Measurements from ENCODE around the gene ADAMTS17.

The ADAMTS17 gene

DNA sequence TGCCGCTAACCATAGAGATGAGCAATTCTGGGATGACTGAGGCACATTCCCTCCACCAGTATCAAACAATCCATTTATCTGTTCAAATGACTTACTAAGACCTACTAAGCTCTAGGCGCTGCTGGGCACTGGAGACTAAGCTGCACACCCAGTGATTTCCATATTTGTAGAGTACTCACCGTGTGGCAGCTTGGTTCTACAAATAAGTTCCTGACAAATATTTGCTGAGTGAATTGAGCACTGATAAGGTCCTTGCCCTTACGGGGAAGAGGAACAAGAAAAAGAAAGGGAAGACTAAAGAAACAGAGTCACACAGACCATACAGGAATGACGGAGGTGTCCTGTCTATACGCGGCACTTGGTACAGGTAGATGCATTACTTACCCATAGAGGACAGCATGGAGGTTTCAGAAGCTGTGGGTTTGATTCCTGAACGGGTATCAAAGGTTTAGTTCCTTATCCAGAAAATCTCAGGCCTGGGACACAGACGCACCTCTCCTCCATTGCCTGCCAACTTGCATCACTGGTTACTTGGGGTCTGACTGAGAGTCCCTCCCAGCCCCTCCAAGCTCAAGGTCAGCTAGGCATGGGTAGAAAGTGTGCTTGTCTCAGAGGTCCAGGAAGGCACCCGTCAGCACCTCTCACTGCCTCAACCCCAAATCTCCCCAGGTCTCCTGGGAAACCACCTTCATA, 310.0 kb downstream of the ADAMTS17 start:
- no peak for DNase-seq (ENCODE audit: low read depth in 1 of 2, low spot score in 1 of 2)

DNA sequence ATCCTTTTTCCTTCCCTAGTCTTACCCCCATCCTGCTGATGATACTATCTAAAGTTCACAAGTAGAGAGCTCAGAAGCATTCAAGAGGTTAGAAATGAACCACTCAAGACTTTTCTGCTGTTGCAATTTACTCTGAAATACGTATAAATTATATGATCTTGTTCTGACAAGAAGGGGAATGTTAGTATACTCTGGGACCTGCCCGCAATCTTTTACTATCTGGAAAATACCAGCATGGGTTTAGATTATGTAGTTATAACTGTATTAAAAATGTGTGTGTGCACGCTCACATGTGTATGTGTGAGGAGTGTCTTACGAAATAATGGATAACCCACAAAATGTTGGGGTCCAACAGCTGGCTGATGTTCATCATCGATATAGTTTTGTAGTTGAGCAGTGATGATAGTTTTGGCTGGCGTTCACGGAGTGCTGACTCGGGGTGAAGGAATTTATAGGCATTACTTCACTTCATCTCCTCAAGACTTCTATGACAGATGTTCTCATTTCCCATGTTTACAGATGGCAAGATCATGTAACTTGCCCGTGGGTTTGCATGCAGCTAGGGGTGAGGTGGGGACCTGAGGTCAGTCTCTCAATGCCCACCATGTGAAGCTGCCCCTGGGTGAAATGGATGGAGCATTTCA, 311.1 kb downstream of the ADAMTS17 start:
- no peak for DNase-seq (ENCODE audit: low read depth in 1 of 2, low spot score in 1 of 2)

DNA sequence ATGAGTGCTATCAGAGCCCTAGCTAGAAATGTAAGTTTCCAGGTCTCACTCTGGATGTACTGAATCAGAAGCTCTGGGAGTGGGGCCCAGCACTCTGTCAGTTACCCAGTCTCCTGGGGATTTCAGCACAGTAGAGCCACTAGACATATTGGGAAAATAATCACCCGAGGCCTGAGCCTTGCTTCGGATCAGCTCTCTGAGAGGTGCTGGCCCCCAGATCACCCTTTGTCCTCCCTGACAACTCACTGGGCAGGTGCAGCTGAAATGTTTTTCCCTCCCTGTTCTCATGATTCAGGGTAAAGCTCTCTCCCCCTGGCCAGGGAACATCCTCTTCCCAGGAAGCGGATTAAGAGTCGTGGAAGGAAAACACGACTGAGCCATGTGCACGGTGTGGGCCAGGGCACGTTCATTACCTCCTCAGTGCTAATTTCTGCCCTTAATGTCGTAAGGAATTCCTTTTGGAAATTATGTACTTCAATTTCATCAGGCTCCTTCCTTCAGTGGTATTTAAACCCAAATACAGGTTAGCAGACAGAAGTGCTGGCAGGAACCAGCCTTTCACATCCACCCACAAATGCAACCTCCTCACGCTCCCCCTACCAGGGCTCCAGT, 311.8 kb downstream of the ADAMTS17 start:
- no peak for DNase-seq (ENCODE audit: low read depth in 1 of 2, low spot score in 1 of 2)

DNA sequence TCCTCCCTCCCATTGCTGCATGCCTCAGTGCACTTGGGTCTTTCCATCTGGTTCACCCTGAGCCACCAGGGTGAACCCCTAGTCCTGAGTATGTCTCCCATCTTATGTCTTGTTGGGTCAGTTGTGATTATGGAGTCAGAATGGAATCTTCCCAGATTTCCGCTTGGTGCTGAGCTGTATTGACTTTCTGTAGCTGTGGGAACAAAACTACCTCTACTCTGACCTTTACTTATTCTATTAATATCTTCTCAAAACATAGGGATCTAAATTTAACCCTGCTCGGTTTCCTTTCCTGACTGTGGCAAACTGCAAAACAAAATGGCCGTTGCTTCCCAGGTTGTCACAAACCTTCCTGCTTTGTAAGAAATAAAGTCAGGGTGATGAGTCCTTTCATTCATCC, 312.7 kb downstream of the ADAMTS17 start:
- DNase-seq (ENCODE audit: low read depth in 1 of 2, low spot score in 1 of 2): no peak

DNA sequence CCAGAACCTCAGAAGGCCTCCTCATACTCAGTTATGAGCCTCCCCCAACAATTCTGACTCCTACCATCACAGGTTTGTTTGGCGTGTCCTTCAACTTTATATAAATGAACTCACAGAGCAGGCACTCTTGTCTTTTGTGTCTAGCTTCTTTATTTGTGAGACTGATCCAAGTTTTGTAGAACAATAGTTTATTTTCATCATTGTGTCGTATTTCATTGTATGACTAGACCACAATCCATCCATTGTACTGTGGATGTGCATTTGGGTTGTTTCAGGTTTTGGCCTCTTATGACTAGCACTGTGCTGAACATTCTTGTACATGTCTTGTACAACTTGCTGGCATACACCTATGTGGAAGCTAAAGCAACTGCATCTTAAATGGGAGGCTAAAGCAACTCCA, 315.7 kb downstream of the ADAMTS17 start:
- no peak for DNase-seq (ENCODE audit: low read depth in 1 of 2, low spot score in 1 of 2)

DNA sequence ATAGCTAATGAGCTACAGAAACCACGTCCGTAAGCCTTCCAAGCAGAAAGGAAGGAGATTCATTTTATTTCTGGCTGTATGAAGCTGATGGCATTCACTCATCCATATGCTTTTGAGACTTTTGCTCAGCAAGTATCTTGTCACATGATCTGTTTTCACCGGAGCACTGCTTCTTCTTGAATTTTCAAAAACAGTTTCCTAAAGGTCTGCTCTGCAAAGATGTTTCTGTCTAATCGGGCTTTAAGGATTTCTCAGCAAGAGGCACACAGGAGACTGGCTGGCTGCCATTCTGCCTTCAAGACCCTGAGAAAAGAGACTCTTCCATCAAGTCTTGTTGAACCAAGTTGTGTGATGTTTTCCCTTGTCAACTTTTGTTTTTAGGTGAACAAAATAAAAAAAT, 319.0 kb downstream of the ADAMTS17 start:
- DNase-seq (ENCODE audit: low read depth in 1 of 2, low spot score in 1 of 2): no peak

DNA sequence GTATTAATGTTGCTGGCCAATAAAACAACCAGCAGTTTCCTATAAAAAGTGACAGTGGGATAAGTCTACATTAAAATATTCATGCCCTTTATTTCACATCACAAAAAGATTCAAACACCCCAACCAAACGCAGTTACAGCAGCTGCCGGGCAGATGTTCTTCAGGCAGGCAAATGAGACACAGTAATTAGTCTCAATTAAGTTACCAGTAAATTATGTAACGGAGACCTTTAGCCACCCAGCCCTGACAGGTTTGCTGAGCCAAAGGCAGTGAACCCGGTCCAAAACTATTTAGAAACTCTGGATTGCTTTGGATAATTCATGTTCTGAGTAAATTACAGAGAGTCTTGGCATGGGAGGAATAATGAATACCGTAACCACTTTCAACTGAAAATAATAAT, 319.4 kb downstream of the ADAMTS17 start:
- no peak for DNase-seq (ENCODE audit: low read depth in 1 of 2, low spot score in 1 of 2)

DNA sequence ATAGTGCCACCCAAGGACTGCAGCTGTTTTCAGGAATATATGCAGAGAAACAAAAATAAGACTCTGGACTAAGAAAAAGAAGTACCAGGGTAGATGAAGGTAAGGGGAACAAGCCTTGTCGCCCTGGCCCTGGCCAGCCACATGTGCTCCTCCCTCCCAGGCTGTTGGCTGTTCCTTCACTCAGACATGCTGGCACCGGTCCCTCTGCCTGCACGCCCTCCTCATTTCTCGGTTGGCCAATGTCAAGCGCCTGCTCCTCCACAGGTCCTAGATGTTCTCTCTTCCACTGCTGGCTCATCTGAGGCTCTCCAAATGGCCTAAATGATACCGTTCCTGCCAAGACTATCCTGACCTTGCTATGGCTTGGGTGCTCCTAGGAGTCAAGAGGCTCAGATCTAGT, 320.1 kb downstream of the ADAMTS17 start:
- no peak for DNase-seq (ENCODE audit: low read depth in 1 of 2, low spot score in 1 of 2)

DNA sequence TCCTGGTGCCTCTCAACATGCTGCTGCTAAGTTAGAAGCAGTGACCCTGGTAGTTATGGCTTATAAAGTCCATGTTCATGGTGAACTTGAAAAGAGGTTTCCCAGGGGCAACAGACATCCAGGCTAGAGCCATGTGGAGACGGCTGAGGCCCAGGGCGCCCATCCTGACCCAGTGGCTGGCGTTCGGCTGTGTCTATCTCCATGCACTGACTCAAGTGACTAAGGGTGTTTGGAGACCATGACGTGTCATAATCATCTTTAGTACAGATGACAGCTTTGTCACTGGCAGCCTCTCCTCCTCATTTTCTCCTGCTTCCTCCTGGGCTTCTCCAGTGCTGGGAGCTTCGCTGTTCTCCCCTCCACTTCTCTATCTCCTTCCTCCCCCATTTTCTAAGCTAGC, 321.2 kb downstream of the ADAMTS17 start:
- no peak for DNase-seq (ENCODE audit: low read depth in 1 of 2, low spot score in 1 of 2)

DNA sequence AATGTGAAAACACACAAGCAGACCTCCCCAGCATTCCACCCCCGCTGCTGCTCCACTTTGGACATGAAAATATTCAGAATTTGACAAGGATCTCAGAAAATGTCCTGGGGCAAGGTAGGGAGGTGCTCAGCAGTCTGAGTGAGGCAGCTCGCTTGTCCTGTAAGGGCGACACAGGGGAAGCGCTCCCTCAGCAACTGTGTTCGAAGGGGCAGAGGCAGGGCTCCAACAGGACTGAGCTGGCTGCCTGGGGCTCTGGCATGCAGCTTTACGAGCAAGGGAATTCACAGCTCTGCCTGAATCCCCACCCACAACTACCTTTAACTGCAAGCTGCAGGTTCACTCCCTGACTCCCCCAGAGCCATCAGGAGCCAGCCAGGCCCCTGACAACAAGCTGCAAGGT, 321.6 kb downstream of the ADAMTS17 start:
- DNase-seq (ENCODE audit: low read depth in 1 of 2, low spot score in 1 of 2): no peak

DNA sequence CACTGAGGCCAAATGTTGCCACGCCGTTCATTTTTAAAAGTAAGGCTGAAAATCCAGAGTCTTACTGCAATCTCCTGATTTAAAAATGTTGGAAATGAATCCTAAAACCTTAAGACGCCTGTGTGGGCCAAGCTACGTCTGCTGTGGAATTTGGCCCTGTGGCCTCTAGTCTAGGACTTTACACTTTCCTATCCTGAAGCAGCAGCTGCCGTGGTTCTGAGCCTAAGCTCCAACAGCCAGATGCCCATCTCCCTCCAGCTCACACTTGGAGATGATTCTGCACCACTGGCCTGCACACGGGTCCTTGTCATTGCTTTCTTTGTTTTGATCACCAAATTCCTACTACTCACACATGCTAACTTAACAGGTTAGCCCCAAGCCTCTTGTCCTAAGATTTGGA, 322.2 kb downstream of the ADAMTS17 start:
- no peak for DNase-seq (ENCODE audit: low read depth in 1 of 2, low spot score in 1 of 2)

DNA sequence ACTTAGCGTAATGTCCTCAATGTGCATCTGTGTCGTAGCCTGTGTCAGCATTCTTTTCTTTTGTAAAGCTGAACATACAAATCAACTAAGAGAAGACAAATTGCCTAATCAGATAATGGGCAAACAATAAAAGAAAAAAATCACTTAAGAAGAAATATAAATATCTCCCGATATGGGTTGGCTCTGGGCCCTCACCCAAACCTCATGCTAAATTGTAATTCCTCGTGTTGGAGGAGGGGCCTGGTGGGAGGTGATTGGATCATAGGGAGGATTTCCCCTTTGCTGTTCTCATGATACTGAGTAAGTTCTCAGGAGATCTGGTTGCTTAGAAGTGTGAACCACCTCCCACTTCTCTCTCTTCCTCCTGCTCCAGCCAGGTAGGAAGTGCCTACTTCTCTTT, 323.6 kb downstream of the ADAMTS17 start:
- DNase-seq (ENCODE audit: low read depth in 1 of 2, low spot score in 1 of 2): no peak

DNA sequence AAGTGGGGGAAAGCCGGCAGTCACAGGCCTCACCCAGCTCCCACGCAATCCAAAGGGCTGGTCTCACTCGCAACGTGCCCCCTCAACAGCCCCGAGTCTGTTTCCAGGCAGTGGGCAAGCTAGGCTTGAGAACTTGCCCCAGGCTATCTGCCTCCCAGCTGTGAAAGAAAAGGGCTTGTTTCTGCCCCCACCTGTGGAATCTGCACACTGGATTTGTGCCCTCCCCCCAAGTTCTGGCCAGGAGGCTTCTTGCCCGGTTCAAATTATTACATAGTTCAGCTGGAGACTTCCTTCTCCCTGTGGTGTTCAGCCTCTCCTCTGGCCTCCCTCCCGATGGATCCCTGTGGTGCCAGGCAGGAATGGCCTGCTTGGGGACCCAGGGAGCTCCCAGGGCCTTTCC, 324.6 kb downstream of the ADAMTS17 start:
- DNase-seq (ENCODE audit: low read depth in 1 of 2, low spot score in 1 of 2): no peak

DNA sequence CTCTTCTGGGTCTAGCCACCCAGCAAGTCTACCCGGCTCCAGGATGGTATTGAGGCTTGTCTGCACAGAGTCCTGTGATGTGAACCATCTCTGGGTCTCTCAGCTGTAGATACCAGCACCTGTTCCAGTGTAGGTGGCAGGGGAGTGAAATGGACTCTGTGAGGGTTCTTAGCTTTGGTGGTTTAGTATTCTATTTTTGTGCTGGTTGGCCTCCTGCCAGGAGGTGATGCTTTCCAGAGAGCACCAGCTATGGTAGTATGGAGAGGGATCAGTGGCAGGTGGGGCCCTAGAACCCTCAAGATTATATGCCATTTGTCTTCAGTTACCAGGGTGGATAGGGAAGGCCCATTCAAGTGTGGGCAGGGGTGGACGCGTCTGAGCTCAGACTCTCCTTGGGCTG, 325.1 kb downstream of the ADAMTS17 start:
- DNase-seq (ENCODE audit: low read depth in 1 of 2, low spot score in 1 of 2): no peak

DNA sequence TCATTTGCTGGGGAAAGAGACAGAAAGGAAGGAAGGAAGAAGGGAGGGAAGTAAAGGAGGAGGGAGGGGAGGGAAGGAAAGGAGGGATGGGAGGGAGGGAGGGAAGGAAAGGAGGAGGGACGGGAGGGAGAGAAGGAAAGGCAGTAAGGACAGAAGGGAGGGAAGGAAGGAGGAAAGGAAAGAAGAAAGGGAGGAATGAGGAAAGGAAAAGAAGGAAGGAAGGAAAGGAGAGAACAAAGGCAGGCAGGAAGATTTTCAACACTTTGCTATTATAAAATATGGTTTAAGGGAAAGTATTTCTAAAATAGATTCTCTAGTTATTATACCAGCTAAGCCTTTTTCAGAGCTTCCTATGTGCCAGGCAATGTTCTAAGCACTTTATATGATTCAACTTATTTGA, 330.5 kb downstream of the ADAMTS17 start:
- DNase-seq (ENCODE audit: low read depth in 1 of 2, low spot score in 1 of 2): no peak

DNA sequence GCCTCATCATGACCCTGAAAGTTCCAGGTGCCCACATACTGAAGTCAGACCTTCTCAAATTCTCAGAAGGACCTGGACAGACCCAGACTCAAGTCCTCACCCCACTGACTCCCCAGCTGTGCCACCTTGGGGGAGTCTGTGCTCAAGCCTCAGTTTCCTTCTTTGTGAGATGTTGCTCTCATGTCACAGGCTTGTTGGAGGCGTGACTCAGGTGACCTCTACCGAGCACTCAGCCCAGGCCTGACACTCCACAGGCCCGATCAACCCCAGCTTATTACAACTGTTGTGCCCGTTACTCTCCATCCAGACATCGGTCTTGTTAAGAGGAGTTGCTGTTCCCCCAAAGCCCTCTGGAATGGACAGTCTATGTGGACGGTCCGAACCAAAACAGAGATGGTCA, 332.4 kb downstream of the ADAMTS17 start:
- no peak for DNase-seq (ENCODE audit: low read depth in 1 of 2, low spot score in 1 of 2)

DNA sequence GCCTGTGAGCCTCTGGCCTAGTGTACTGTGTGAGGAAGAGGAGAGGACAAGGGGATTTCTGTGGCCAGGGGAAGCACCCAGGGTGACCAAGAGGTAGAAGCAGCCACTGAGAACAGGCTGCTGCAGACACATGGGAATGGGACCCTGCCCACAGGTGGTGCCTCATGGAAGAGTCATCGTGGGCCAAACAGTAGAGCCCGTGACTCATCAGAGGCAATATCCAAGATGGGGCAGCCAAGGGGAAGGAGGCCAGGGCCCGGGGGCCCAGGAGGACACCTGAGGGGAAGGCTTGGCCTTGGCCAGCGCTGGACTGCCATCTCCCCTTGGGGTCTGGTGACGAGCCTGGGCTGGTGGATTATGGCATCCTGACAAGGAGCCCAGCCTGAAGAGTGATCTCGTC, 333.5 kb downstream of the ADAMTS17 start:
- DNase-seq (ENCODE audit: low read depth in 1 of 2, low spot score in 1 of 2): no peak

DNA sequence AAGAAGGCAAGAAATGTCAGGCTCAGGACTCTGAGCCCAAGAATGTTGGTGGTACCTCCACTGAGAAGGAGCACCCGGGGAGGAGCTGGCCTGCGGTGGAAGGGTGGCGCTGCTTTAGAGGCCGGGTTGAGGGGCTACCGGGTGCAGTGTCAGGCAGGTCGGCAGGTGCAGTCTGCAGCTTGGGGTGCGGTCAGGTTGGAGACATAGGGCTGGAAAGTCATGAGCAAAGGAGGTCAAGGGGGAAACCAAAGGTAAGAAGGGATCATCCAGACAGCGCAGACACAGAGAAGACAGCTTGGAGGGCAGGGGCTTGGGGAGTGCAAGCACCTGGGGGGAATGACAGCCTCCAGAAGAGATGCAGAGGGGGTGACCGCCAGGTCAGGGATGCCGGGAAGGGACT, 334.2 kb downstream of the ADAMTS17 start:
- no peak for DNase-seq (ENCODE audit: low read depth in 1 of 2, low spot score in 1 of 2)

DNA sequence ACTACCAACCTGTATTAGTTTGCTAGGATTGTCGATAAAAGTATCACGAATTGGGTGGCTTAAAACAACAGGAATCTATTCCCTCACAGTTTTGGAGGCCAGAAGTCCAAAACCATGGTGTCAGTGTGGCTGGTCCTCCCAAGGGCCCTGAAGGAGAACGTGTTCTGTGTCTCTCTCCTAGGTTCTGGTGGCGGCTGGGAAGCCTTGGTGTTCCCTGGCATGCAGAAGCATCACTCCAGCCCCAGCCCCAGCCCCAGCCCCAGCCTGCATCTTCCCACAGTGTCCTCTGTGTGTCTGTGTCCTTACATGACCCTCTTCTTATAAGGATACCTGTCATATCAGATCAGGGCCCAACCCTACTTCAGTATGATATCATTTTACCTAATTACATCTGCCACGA, 336.1 kb downstream of the ADAMTS17 start:
- no peak for DNase-seq (ENCODE audit: low read depth in 1 of 2, low spot score in 1 of 2)

DNA sequence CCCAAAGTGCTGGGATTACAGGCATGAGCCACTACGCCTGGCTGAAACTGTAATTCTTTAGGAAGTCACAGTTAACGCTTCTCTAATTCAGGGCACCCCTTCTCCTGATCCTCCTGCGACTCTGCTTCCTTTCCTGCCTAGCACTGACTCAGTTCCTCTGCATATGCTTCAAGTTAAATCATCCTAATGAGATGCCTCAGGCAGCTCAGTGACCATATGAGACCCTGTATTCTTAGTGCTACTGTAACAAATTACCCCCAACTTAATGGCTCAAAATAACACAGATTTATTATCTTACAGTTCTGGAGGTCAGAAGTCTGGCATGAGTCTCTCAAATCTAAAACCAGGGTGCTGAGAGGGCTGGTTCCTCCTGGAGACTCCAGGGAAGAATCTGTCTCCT, 336.8 kb downstream of the ADAMTS17 start:
- DNase-seq (ENCODE audit: low read depth in 1 of 2, low spot score in 1 of 2): no peak

DNA sequence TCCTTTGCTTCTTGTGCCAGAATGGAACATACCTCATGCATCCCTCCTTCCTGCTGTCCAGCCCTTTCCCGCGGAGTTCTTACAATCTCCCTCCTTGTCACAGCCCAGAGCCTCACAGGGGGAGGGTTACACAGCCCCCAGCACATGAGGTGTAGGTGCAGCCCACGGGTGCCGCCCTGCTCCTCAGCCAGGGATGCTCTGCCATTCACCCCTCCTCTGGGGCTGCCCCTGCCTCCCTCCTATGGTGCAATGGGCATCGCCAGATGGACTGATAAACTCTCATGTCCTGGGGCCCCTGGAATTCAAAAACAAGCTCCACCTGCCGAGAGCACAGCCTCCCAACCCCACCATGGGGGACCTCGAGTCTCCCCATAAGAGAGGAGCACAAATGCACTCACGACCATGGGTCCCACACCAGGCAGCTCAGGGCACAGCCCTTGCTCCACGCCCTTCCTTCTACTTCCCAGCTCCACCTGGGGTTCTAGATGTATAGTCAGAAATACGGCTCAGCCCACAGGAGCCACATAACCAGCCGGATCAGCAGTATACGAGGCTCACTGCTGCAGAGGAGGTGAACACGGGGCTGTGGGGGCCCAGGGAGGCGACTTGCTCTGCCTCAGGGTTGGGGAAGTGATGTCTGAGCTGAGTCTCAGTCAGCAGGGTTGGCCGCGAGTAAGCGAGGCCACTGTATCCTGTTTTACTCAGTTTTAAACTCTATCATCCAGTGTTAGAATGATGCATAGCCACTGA, 338.8 kb downstream of the ADAMTS17 start:
- DNase-seq (ENCODE audit: low read depth in 1 of 2, low spot score in 1 of 2): no peak

DNA sequence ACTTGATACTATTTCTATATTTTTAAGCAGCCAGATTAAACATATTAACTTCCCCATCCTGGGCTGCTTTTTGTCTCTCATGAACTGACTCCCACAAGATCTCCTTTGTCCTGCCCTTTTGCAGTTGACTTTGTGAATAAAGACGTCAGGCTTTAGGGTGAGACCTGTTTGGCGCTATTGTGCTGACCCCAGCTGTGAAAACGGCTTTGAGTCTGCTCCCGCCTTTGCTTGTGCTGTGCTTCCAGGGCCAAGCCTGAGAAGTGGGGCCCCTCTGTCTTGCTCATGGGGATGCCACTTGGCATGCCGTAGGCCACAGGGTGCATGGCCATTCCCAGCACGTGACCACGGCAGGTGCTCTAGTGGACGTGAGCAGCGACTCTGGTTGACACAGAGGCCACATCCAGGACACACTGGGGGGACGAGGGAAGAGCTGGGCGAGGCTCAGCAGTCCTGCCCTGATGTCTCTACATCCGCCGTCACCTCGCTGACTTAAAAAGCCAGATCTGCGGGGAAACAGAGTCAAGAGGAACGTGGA, 339.6 kb downstream of the ADAMTS17 start:
- DNase-seq (ENCODE audit: low read depth in 1 of 2, low spot score in 1 of 2): no peak

Data from stimulated activated CD4-positive, alpha-beta T cell treated with anti-CD3 and anti-CD28 coated beads, Interleukin-15, amount 100 ng/mL, for 1 hour (primary cell).